Femur (tissue), 1 donor: ENCODE data around the gene PLSCR3.

Experiments
- DNase-seq: peaks from one replicate; pipeline ENCODE4 v3.0.0-alpha.2; 2017

The PLSCR3 gene

DNA sequence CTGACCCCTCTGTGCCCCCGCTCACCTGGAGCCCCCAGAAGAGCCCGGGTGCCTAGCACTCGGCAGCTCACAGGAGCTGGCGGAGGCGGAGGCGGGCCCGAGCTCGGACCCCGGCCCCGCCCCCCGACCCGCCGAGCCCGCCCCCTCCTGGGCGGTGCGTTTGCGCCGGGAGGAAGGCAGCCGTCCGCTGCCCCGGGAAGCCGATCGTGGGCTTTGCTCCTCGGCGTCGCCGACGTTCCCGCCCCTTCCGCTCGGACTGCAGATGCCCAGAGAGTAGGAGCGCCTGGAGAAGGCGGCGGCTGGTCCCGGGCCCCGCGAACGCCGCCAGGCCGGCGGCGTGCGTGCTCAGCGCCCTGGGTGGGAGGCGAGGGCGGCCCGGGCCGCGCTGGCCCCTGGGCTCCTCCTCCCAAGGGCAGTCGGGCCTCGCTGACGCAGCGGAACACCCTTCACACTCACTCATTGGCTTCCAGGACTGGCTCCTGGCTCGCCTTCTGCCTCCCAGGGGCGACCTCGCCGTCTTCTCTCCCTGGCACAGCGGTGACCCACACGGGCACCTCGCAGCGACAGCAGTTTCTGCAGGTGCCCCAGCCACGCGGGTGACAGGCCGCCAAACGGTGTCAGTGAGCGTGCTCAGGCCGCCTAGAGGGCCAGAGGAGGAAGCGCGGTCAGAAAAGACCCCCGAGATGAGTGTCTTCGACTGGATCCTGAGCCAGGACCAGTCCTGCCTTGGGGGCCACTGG, at the start of gene PLSCR3:
Gene PLSCR3 (minus strand): TSS at position 74 of the 740 bp plus-strand sequence. CDS start 415 bp downstream, outside the sequence.
- peak; percentile 93 for DNase-seq

GRCh38 chr17:7443499-7444485, 49.5 kb upstream of the PLSCR3 start:
- no peak for DNase-seq

DNA sequence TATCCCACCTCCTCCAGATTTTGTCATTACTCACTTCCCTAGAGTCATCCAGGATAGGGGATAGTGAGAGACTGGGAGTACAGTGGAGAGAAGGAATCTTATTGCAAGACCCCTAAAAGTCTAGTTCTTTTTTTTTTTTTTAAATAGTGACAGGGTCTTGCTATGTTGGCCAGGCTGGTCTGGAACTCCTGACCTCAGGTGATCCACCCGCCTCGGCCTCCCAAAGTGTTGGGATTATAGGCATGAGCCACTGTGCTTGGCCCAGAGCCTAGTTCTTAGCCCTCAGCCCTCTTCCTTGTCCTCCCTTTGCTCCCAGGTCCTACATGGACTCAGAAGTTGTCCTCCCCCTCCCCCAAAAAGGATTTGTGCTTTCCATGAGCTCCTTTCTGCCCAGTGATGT, 47.8 kb upstream of the PLSCR3 start:
- DNase-seq: no peak

DNA sequence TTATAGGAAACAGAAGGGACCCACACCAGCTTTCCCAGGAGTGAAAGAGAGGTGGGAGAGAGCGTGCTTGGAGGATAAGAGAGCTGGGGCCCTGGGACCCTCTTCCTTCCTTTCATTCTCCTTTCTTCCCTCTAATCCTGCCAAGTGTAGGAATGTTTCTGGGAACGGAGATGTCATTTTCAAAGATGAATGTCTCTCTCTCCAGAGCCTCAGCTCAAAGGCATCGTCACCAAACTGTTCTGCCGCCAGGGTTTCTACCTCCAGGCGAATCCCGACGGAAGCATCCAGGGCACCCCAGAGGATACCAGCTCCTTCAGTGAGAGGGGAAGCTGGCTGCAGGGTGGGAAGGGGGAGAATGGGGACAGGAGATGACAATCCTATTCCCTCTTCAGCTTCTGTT, 46.9 kb upstream of the PLSCR3 start:
- DNase-seq: no peak

DNA sequence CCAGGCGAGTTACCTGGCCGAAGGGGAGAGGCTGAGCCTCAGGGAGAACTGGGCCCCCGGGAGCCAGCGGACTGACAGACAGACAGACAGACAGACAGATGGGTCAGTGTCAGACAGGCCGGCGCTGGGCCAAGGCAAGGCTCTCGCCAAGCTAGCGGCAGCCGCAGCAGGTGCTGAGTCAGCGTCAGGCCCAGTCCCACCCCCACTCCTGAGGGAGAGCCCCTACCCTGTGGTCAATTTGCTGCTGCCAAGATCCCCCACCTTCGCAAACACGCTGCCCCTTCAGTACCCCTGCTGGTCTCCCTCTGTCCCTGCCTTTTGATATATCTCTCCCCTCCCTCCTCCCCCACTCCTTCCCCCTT, 46.5 kb upstream of the PLSCR3 start:
- DNase-seq: peak; percentile 83

GRCh38 chr17:7440113-7440833, 45.9 kb upstream of the PLSCR3 start:
- DNase-seq: peak; percentile 75

GRCh38 chr17:7439462-7440112, 45.3 kb upstream of the PLSCR3 start, which contains the start of gene FGF11:
Gene FGF11, plus strand, starts transcription at chr17:7439512. Its CDS starts 109 bp downstream, at chr17:7439621.
- no peak for DNase-seq

DNA sequence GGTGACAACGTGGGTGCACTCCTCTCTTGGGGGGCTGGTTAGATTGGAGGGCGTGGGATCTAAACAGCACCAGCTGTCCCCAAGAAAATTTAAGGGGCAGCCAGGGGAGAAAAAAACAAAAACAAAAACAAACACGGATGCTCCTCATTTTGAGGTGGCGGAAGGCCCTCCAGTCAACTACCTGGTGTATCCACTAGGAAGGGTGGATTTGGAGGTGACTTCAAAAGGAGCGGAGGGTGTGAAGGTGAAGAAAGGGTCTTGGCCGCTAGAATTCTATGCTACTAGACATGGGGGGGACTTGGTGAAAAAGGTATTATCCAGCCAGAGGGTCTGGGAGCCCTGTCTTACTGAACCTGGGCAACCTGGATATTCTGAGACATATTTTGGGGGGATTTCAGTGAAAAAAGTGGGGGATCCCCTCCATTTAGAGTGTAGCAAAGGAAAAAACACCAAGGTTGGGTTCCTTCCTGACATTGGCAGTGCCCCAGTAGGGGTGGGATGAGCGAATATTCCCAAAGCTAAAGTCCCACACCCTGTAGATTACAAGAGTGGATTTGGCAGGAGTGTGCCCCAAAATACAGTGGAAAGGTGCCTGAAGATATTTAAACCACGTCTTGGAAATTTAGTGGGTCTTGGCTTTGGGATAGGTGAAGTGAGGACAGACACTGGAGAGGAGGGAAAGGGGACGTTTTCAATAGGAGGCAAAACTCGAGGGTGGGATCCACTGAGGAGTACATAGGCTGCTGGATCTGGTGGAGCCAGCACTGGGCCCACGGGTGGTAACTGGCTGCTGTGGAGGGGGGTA, 44.5 kb upstream of the PLSCR3 start:
- DNase-seq: no peak

- peak; percentile 76 for DNase-seq
Measured at GRCh38 chr17:7437950-7438614, 43.8 kb upstream of the PLSCR3 start.

DNA sequence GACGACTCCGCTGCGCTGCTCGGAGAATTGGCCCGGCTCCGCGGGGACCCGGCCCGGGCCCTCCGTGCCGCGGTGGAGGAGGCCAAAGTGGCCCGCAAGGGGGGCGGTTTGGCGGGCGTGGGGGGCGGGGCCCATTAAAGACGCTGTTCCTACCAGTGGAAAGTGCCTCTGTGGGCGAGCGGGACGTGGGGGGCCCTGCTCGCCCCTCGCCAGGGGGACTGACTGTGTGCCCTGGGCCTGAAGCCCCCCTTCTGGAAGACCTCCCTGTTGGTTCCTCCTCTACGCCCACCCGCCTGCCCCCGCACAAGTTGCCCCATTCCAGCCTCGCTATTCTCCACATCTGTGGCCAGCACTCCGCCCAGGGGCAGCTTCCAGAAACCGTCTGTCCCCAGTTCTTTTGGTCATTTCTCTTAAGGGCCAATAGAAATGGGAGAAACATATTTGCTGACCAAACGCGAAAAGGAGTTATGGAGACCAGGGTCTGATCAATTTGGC, 43.1 kb upstream of the PLSCR3 start:
- no peak for DNase-seq

DNA sequence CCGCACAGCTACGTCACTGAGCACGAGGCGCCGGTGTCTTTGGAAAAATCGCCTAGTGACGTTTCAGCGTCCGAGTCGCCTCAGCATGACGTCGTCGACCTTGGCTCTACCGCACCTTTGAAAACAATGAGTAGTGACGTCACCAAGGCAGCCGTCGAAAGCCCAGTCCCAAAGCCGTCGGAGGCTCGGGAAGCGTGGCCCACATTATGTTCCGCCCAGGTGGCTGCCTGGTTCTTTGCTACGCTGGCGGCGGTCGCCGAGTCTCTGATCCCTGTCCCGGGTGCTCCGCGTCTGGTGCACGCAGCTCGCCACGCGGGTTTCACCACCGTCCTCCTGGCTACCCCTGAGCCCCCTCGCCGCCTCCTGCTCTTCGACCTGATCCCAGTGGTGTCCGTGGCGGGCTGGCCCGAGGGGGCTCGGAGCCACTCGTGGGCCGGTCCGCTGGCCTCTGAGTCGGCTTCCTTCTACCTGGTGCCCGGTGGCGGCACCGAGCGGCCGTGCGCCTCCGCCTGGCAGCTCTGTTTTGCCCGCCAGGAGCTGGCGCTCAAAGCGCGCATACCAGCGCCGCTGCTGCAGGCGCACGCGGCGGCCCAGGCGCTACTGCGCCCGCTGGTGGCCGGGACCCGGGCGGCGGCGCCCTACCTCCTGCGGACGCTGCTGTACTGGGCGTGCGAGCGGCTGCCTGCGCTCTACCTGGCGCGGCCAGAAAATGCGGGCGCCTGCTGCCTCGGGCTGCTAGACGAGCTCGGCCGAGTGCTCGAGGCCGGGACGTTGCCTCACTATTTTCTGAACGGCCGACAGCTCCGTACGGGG, 42.4 kb upstream of the PLSCR3 start:
- DNase-seq: peak; percentile 83

- peak; percentile 62 for DNase-seq
Measured at GRCh38 chr17:7435676-7436555, 41.6 kb upstream of the PLSCR3 start.

GRCh38 chr17:7432296-7432695, 38.0 kb upstream of the PLSCR3 start:
- DNase-seq: no peak

DNA sequence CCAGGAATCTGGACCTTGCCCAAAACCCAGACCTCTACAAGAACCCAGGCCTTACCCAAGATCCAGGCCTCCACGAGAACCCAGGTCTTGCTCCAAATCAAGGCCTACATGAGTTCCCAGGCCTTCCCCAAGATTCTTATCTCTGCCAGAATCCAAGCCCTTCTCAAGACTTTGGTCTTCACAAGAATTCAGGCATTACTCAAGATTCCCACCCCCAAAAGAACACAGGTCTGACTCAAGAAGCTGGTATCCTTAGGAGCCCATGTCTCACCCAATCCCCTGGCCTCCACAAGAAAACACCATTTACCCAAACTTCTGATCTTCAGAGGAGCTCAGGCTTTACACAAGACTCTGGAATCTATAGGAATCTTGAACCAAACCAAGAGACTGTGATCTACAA, 36.9 kb upstream of the PLSCR3 start:
- no peak for DNase-seq

DNA sequence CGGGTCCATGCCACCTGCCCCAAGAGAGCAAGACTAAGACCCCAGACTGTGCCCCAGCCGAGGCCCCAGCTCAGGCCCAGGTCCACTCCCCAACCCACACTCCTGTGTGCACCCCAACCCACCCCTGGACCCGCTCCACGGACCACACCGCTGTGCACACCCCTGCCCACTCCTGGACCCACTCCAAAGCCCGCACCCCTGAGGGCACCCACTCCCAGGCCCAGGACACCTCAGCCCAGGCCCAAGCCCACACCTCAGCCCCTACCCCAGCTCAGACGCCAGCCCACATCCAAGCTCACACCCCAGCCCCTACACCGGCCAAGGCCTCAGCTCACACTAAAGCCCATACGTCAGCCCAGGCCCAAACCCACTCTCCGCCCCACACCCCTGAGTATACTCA, 35.4 kb upstream of the PLSCR3 start:
- no peak for DNase-seq

DNA sequence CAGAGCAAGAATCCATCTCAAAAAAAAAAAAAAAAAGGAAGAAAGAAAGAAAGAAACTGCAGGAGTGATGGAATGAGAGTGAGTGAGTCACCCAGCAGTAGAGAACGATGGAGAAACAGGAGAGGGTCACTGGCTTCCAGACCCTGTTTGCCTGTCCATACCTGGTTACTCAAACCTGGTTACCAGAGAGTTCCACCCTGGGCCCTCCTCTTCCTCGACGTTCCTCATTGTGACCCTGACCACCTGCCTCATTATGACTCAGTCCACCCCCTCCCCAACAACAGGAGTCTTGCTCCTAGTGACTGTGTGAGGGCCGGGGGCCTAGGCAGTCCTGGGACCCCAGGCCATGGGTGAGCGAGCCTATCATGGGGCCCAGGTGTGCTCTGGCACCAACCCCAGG, 34.2 kb upstream of the PLSCR3 start, which contains the start of gene SPEM3:
Gene SPEM3 (plus strand): TSS at position 301 of the 400 bp plus-strand sequence. CDS start 46 bp downstream, at position 347.
- DNase-seq: no peak

GRCh38 chr17:7427549-7427948, 33.2 kb upstream of the PLSCR3 start:
- no peak for DNase-seq

DNA sequence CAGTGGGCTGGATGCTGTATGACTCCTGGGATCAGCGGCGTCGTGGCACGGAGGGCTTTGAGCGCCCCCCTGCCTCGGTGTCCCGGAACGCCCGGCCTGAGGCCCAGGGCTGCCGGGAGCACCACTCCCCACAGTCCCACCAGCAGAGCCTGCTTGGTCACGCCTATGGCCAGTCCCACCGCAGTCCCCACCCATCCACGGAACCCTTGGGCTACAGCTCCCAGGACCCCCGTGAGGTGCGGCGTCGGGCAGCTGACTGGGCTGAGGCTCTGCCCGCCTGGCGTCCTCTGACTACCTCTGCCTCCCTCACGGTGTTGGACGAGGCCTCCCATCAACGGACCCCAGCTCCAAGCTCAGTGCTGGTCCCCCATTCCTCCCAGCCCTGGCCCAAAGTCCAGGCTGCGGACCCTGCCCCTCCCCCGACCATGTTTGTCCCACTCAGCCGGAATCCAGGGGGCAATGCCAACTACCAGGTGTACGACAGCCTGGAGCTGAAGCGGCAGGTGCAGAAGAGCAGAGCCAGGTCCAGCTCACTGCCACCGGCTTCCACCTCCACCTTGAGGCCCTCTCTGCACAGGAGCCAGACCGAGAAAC, 32.7 kb upstream of the PLSCR3 start:
- DNase-seq: no peak
